ENCODE data around the gene ECI1. TPM values are rescaled to one million over a fixed set of nuclear protein-coding genes. Genes with fewer than 3 reads are reported as not detected.

Gene ECI1
- total RNA-seq, 1 experiment from 2014 or later, result 157 TPM

DNA sequence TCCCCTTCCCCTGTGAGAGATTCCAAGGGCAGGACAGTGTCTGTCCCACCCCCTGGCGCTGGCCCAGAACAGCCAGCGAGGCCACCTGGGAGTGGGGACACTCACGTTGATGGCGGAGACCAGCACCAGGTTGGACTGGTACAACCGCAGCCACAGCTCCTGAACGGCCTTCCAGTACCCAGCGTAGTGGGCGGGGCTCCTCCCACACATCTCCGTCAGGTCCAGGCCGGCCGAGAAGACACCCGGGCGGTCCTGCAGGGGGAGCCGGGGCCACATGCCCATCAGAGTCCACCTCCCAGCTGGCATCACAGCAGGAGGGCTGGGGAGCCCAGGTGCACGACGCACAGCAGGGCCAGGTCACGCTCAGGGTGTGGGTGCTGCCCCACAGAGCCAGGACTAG lies 7.1 kb downstream of the ECI1 start:
- POLR2A ChIA-PET, result no interaction called here
- H3K36me3 Mint-ChIP-seq (ENCODE audit: insufficient read depth, unreplicated experiment), result peaks cover 67% of the 10 kb centered on the region
- H3K36me3 ChIP-seq (ENCODE audit: control insufficient read depth, insufficient read depth, low read length), result no peaks in the 10 kb centered on the region; the same call in none of the 2 replicates

DNA sequence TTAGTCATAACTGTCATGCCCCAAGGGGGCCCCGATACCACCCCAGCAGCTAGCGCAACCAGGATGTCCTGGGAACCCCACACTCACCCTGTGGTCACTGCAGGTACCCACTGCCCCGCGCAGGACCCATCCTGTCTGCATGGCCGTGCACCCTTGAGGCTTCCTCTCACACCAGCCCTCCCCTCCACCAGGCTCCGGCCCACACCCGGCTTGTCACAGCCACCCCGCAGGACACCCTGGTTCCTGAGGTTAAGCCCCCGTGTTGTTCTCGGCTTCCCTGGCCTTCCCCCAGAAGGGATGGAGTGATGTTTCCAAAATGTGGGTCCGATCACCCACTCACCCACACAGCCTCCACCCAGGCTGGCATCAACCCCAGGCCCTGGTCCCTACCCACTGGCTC lies 7.6 kb downstream of the ECI1 start:
- BruUV-seq (replicated peaks), result no TSS peak
- H3K27me3 Mint-ChIP-seq (ENCODE audit: insufficient read depth, unreplicated experiment), result no peaks in the 10 kb centered on the region

More for the DNA sequence above, 7.1 kb downstream of the ECI1 start:
- Mint-ChIP-seq H3K27ac (ENCODE audit: unreplicated experiment) (no peak overlapping the region), H3K4me1 (ENCODE audit: low read depth, unreplicated experiment) (no peaks in the 10 kb centered on the region), H3K27me3 (ENCODE audit: insufficient read depth, unreplicated experiment) (no peaks in the 10 kb centered on the region), H3K4me3 (ENCODE audit: unreplicated experiment) (no peak overlapping the region), H3K9me3 (ENCODE audit: unreplicated experiment) (no peaks in the 10 kb centered on the region)
- Histone ChIP-seq H3K27me3 (replicated peaks; ENCODE audit: control insufficient read depth, insufficient read depth, low read length) (no peaks in the 10 kb centered on the region), H3K4me1 (no peaks in the 10 kb centered on the region), H3K4me3 (ENCODE audit: low read depth, low read length) (no peak overlapping the region), H3K9me3 (no peaks in the 10 kb centered on the region)
- CTCF ChIA-PET, result no interaction called here
- DNase-seq, result no peak
- TF ChIP-seq, protein P1, sequence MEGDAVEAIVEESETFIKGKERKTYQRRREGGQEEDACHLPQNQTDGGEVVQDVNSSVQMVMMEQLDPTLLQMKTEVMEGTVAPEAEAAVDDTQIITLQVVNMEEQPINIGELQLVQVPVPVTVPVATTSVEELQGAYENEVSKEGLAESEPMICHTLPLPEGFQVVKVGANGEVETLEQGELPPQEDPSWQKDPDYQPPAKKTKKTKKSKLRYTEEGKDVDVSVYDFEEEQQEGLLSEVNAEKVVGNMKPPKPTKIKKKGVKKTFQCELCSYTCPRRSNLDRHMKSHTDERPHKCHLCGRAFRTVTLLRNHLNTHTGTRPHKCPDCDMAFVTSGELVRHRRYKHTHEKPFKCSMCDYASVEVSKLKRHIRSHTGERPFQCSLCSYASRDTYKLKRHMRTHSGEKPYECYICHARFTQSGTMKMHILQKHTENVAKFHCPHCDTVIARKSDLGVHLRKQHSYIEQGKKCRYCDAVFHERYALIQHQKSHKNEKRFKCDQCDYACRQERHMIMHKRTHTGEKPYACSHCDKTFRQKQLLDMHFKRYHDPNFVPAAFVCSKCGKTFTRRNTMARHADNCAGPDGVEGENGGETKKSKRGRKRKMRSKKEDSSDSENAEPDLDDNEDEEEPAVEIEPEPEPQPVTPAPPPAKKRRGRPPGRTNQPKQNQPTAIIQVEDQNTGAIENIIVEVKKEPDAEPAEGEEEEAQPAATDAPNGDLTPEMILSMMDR (IDR thresholded peaks at IDR 0.05; ENCODE audit: insufficient read depth in 1 of 2, low read depth in 1 of 2, low read length in 1 of 2, severe bottlenecking in 1 of 2, unreplicated experiment in 1 of 2), result no peak
- BruUV-seq (replicated peaks), result no TSS peak
- intact Hi-C loops (cut with micrococcal nuclease; ENCODE audit: unreplicated experiment), result no loop called here

DNA sequence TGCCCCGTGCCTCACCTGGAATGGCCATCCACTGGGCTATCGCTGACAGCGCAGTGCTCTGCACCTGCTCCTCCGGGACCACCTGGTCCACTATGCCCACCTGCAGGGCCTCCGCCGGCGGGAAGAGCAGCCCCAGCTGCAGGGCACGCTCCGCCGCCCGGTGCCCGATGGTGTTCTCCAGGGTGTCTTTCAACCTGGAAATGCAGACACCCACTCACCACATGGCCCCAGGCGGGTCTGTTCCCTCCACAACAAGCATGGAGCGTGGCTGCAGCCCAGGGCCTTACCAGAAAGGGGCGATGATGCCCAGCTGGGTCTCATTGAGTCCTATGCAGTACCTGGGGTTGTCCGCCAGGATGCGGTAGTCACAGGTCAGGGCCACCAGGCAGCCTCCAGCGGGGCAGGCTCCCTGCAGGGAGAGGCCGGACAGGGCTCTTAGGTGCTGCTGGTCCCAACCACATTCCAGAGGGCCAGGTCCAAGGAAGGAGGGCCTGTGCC lies 8.3 kb downstream of the ECI1 start:
- Histone ChIP-seq H3K36me3 (ENCODE audit: control insufficient read depth, insufficient read depth, low read length) (no peaks in the 10 kb centered on the region; the same call in none of the 2 replicates), H3K4me1 (no peaks in the 10 kb centered on the region), H3K4me3 (ENCODE audit: low read depth, low read length) (no peak overlapping the region), H3K27me3 (replicated peaks; ENCODE audit: control insufficient read depth, insufficient read depth, low read length) (no peaks in the 10 kb centered on the region), H3K9me3 (no peaks in the 10 kb centered on the region)
- Mint-ChIP-seq H3K4me3 (ENCODE audit: unreplicated experiment) (no peak overlapping the region), H3K36me3 (ENCODE audit: insufficient read depth, unreplicated experiment) (peaks cover 66% of the 10 kb centered on the region), H3K27me3 (ENCODE audit: insufficient read depth, unreplicated experiment) (no peaks in the 10 kb centered on the region), H3K4me1 (ENCODE audit: low read depth, unreplicated experiment) (no peaks in the 10 kb centered on the region), H3K27ac (ENCODE audit: unreplicated experiment) (no peak overlapping the region), H3K9me3 (ENCODE audit: unreplicated experiment) (no peaks in the 10 kb centered on the region)
- BruUV-seq (replicated peaks), result no TSS peak
- intact Hi-C loops (cut with micrococcal nuclease; ENCODE audit: unreplicated experiment), result no loop called here
- POLR2A ChIA-PET, result no interaction called here
- DNase-seq, result no peak
- CTCF ChIA-PET, result no interaction called here
- TF ChIP-seq, protein P1 (IDR thresholded peaks at IDR 0.05; ENCODE audit: insufficient read depth in 1 of 2, low read depth in 1 of 2, low read length in 1 of 2, severe bottlenecking in 1 of 2, unreplicated experiment in 1 of 2), result no peak

More for the DNA sequence above, 7.6 kb downstream of the ECI1 start:
- Histone ChIP-seq H3K9me3 (no peaks in the 10 kb centered on the region), H3K36me3 (ENCODE audit: control insufficient read depth, insufficient read depth, low read length) (no peaks in the 10 kb centered on the region; the same call in none of the 2 replicates), H3K4me1 (no peaks in the 10 kb centered on the region), H3K4me3 (ENCODE audit: low read depth, low read length) (no peak overlapping the region), H3K27me3 (replicated peaks; ENCODE audit: control insufficient read depth, insufficient read depth, low read length) (no peaks in the 10 kb centered on the region)
- TF ChIP-seq, protein P1 (IDR thresholded peaks at IDR 0.05; ENCODE audit: insufficient read depth in 1 of 2, low read depth in 1 of 2, low read length in 1 of 2, severe bottlenecking in 1 of 2, unreplicated experiment in 1 of 2), result no peak
- no peak overlapping the region for H3K27ac Mint-ChIP-seq (ENCODE audit: unreplicated experiment)
- no peak for DNase-seq
- peaks cover 67% of the 10 kb centered on the region for H3K36me3 Mint-ChIP-seq (ENCODE audit: insufficient read depth, unreplicated experiment)
- POLR2A ChIA-PET, result no interaction called here
- no peak overlapping the region for H3K4me3 Mint-ChIP-seq (ENCODE audit: unreplicated experiment)
- no peaks in the 10 kb centered on the region for H3K9me3 Mint-ChIP-seq (ENCODE audit: unreplicated experiment)
- intact Hi-C loops (cut with micrococcal nuclease; ENCODE audit: unreplicated experiment), result no loop called here
- CTCF ChIA-PET, result no interaction called here
- H3K4me1 Mint-ChIP-seq (ENCODE audit: low read depth, unreplicated experiment), result no peaks in the 10 kb centered on the region
